ENCODE results near the gene EEF1G.

The EEF1G gene

GRCh38 chr11:62560566-62561103, 13.1 kb downstream of the EEF1G start (continued):
- TF ChIP-seq ZNF645 (tag by site-specific recombination; IDR thresholded peaks at IDR 0.05) (no peak), ZSCAN16 (tag by site-specific recombination; IDR thresholded peaks at IDR 0.05) (no peak), SETDB1 (IDR thresholded peaks at IDR 0.05; ENCODE audit: insufficient read length, low read length) (no peak), ZNF488 (tag by site-specific recombination; IDR thresholded peaks at IDR 0.05) (no peak), ZNF366 (tag by site-specific recombination; conservative IDR thresholded peaks at IDR 0.05) (peak; percentile 56), ZNF174 (tag by site-specific recombination; IDR thresholded peaks at IDR 0.05) (no peak), ZIC2 (tag by site-specific recombination; IDR thresholded peaks at IDR 0.05) (no peak), ZNF112 (tag by site-specific recombination; IDR thresholded peaks at IDR 0.05) (no peak), ZNF530 (tag by site-specific recombination; IDR thresholded peaks at IDR 0.05; ENCODE audit: low read depth) (no peak), REST (tag by site-specific recombination; IDR thresholded peaks at IDR 0.05) (no peak), ZBTB17 (tag by site-specific recombination; IDR thresholded peaks at IDR 0.05) (no peak; the same call in none of the 2 replicates), ZFP41 (tag by site-specific recombination; IDR thresholded peaks at IDR 0.05; ENCODE audit: borderline replicate concordance) (no peak), ZNF202 (tag by site-specific recombination; IDR thresholded peaks at IDR 0.05; ENCODE audit: borderline replicate concordance) (no peak), SP7 (tag by site-specific recombination; IDR thresholded peaks at IDR 0.05) (peak; percentile 65), ZNF341 (tag by site-specific recombination; IDR thresholded peaks at IDR 0.05; ENCODE audit: low read depth) (0 out of 2 replicates have a peak, but pooled peaks have one; percentile 26), REPIN1 (tag by site-specific recombination; IDR thresholded peaks at IDR 0.05; ENCODE audit: low read depth) (no peak), BCL11B (tag by site-specific recombination; IDR thresholded peaks at IDR 0.05; ENCODE audit: low read depth) (no peak), ZFP37 (tag by site-specific recombination; IDR thresholded peaks at IDR 0.05) (no peak), ZNF624 (tag by site-specific recombination; IDR thresholded peaks at IDR 0.05) (no peak), INSM2 (tag by site-specific recombination; IDR thresholded peaks at IDR 0.05) (peak; percentile 71), GLIS1 (tag by site-specific recombination; IDR thresholded peaks at IDR 0.05) (peak; percentile 79), HOXD13 (CRISPR knock-in tag; IDR thresholded peaks at IDR 0.05; ENCODE audit: borderline replicate concordance) (no peak), ZNF555 (tag by site-specific recombination; conservative IDR thresholded peaks at IDR 0.05) (no peak), AEBP2 (tag by site-specific recombination; IDR thresholded peaks at IDR 0.05; ENCODE audit: borderline replicate concordance) (no peak), PRDM2 (tag by site-specific recombination; IDR thresholded peaks at IDR 0.05; ENCODE audit: borderline replicate concordance) (no peak), ZNF701 (tag by site-specific recombination; IDR thresholded peaks at IDR 0.05) (no peak)
